ENCODE measurements around the gene ELOB.

ELOB gene

DNA sequence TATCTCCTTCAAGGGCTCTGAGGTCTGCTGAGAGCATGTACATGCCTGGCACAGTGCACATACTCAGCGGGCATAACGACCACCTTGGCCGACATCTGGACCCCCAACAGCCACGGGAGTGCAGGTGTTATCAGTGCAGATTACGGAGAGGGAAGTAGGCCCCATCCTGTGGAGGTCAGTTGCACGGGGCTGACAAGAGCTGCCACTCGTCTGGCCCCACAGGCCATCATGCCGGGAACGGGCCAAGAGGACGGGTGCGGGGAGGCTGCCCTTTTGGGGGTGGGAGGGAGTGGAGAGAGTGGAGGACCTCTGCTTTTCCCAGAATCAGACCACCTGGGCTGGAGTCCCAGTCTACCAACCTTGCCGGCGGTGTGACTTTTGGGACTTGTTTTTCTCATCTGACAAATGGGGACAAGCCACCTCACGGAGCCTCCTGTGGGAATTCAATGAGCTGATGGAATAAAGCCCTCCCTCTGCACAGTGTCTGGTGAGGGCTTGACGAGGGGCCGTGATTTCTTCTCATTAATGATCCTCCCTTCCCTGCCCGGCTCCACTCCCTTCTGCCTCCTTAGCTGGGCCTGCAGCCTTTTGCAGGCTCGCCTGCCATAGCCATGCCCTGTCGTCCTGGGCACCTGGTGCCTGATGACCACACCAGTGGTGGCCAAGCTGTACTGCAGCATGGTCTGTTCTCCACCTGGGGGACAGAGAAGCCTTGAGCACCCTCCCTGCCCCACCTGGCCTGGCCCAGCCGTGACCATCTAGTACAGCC, 5.7 kb upstream of the ELOB start:
- no peak for DNase-seq

DNA sequence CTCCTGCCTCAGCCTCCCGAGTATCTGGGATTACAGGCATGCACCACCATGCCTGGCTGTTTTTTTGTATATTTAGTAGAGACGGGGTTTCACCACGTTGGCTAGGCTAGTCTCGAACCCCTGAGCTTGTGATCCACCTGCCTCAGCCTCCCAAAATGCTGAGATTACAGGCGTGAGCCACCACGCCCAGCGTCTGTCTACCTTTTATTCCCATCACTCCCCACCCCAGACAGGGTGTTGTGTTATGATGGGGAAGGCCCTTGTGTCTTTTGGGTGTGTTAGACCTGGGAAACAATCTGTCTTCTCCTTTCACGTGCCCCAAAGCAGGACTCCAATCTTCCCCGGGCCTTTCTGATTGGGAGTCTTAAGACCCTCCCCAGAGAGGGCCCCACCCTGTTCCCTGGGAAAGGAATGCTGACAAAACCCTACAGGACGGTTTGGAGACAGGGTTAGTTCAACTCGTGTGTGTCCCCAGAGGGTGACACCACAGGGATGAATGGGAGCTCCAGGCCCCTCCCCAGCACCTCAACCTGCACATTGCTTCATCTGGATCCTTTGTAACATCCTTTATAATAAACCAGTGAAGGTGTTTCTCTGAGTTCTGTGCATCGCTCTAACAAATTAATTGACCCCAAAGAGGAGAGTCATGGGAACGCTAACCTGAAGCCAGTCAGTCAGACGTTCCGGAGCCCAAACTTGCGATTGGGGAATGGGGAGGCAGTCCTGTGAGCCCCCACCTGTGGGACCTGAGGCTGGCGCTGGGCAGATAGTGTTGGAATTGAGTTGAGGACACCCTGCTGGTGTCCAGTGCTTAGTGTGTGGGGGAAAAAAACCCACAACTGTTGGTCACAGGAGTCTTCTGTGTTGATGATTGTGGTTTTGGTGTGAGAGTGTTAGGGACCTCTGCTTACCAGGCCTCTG, 3.2 kb upstream of the ELOB start:
- DNase-seq = no peak

DNA sequence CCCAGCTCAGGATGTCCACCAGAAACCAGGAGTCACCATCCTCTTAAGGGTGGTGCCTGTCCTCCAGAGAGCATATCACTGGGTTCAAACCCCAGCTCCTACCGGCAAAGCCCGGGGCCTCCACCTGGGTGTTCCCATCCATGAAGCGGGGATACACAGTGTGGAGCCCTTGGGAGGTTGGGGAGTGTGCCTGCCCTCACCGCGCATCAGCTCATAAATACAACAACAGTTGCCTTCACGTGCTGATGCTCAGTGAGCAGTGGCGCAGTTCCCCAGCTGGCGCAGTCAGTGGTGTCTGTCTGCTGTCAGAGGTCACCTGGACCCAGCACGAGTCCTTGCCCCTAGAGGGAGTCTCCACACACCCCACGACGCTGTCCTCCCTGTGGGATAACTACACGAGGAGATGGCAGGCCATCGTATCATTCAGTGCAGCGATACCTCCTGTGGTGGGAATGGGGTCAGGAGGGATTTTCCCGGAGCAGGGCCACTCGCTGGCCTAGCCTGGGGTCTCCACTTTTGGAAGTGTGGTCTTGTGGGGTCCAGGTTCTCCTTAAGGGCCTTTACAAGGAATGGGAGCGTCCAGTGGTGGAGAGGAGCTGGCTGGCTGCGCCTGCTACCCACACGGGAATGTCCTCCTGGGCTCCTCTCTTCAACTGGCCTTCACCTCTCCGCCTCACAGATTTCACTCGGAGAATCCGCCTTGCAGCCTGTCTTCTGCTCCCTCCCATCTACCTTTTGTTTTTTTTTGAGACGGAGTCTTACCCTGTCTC, 2.3 kb upstream of the ELOB start:
- no peak for DNase-seq

DNA sequence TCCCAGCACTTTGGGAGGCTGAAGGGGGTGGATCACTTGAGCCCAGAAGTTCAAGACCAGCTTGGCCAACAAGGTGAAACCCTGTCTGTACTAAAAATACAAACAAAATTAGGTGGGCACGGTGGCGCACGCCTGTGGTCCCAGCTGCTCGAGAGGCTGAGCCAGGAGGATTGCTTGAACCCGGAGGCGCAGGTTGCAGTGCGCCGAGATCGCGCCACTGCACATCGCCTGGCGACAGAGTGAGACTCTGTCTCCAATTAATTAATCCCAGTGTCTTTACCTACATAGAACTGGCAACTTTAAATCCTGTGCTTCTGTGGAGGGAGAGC, 1.5 kb upstream of the ELOB start:
- no peak for DNase-seq

DNA sequence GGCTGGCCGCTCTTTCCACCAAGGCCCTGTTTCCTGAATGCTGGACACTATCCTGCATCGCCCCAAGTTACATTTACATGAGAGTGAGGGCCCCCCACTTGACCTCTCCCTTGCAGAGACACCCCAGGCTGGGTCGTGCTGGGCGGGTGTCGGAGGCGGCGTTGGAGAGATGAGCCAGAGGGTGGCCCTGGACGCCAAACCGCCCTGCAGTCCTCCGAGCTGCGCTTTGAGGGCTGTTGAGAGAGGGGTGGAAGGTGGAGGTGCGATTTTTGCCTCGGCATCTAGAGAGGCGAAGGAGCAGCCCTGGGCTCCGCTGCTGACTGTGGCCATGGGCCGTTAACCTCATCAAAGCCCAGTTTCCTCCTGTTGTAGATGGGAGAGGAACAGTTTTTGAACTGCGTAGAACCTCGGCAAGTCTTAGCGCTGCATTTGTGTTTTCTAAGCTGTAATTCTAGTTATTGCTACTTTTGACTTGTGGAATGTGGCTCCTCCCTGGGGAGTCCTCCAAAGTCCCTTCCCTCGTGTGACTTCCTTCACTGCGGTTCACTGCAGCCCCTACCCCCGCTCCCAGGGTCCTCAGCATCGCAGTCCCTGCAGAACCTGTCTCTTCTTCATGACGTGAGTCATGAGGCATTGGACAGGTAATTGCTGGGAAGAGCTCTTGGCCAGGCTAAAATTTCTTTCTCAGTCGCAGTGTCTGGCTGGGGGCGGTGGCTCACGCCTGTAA, 986 bp upstream of the ELOB start:
- peak; percentile 25 for DNase-seq

DNA sequence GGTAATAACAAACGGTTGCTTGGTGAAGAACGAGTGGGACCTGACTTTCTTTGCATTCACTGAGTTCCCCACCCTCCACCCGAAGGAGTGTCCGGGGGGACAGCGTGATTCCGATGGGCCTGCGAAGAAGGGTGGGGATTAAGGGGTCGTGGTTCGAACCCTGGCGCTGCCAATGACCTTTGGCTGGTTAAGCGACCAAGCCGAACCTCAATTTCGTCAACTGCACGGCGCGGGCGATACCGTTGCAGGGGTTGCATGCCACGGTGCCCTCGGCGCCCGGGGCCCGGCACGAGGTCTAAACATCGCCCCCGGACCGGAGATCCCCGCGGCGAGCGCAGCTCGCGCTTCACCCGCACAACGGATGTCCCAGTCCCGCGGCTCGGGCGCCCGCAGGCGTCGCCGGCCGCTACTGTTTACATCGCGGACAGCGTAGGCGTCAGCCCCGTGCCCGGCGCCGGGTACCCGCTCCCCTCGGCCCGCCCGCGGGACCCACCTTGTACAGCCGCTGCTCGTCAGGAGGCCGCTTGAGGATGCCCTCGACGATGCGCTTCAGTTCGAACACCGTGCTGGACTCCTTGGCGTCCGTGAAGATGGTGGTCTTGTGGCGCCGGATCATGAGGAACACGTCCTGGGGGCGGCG, 460 bp downstream of the ELOB start:
- no peak for DNase-seq

DNA sequence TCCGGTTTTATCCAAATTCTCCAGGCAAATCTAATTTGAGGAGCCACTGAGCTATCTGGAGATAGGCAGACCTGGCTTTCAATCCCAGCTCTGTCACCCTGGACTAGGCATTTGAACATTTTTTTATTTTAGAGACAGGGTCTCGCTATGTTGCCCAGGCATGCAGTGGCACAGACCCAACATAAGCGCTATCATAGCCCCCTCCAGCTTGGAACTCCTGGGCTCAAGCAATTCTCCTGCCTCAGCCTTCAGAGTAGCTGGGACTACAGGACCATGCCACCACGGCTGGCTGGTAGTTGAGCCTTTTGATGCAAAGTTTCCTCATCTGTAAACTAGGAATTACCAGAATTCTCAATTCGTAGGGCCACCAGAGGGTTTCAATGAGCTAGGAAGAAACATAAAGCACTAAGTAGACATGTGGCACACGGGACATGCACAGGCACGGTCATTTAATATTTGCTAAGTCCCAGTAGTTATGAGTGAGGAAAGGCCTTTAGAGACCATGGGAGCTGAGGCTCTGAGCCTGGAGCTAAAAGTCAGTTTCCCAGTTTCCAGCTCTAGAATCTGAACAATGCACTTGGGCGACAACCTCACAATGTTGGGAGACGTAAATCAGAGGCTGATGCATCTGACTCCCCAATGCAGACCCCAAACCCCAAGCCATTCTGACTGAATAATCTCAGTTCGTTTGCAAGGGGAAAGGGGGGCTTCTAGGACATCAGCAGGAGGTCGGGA, 1.1 kb downstream of the ELOB start:
- DNase-seq = no peak

DNA sequence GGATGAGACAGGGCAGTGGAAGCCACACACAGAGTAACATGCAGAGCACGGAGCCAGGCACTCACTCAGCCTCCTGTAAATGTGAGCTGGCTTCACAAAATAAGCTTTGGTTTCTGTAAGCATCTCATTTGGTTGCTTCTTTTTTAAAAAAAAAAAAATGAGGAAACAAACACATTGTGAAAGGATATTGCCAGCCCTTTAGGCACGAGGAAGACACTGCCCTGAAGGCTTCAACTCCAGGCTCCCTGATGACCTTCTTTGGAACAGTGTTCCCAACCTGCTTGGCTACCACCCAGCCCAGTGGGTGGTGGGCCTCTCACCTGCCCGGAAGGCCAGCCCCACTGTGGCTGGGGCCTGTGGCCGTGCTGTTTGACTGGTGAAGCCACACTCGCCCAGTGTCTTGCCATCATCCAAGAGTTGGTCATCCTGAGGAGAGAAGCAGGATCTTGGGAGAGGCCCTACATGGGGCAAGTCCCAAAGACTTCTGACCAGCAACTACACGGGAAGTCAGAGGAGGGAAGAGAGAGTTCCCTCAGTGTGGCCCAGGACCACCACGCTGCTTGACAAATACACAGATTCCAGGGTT, 1.9 kb downstream of the ELOB start:
- DNase-seq = no peak

DNA sequence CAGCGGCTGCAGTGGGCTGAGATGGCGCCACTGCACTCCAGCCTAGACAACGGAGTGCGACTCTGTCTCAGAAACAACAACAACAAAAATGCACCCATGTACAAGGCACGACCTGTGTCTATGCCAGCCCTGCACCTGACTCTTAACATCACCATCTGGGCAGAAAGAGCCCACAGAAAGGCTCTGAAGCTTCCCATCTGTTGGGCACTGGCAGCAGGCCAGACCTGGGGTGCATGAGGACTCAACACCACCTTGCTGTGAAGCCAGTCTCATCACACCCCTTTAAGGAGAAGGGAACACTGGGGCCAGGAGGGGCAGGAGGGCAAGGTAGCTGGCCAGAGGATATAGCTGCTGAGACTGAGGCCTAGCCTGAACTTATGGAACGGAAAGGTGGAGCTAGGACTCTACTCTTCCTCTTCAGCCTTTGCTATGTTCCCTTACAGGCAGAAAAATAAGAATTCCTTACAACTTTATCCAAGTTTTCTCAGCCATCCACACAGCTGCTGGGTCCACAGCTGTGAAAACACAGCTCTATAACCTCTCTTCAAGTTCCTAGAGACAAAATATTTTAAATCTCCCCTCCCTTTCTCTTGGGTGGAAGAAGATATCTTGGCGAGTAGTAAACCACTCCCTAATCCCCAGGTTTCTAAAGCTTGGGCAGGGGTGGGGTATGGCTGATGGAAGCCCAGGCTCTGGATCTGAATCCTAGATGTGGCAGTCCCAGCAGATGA, 2.8 kb downstream of the ELOB start:
- DNase-seq = no peak

DNA sequence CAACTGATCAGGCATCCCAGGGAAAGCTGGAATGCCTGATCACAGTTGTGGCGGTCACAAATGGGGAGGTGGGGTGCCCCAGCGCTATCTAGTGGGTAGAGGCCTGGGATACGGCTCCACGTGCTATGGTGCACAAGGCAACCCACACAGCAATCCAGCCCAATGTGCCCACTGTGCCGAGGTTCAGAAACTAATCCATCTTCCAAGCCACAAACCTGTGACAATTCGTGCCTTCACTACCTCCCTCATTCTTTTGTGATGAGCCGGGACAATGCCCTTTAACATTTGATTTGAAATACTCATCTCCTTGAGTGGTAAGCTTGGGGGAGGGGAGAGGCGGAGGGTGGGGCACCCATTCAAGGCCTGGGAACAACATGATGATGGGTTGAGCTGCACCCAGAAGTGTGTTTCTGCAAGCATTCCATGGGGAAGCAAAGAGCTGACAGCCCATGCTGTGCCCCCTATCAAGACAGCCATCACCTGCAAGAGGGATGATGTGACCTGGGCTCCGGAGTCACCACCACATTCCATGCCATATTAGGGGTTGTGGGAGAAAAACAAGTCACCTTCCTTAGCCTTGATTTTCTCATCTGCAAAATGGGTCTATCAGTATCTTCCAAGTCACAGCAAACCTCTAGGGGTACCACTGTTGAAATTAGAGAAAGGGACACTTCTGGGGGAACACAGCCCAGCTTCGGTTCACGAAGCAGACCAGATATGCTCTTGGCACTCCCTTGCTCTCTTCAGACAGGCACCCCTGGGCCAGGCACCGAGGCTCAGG, 3.7 kb downstream of the ELOB start:
- DNase-seq = no peak

DNA sequence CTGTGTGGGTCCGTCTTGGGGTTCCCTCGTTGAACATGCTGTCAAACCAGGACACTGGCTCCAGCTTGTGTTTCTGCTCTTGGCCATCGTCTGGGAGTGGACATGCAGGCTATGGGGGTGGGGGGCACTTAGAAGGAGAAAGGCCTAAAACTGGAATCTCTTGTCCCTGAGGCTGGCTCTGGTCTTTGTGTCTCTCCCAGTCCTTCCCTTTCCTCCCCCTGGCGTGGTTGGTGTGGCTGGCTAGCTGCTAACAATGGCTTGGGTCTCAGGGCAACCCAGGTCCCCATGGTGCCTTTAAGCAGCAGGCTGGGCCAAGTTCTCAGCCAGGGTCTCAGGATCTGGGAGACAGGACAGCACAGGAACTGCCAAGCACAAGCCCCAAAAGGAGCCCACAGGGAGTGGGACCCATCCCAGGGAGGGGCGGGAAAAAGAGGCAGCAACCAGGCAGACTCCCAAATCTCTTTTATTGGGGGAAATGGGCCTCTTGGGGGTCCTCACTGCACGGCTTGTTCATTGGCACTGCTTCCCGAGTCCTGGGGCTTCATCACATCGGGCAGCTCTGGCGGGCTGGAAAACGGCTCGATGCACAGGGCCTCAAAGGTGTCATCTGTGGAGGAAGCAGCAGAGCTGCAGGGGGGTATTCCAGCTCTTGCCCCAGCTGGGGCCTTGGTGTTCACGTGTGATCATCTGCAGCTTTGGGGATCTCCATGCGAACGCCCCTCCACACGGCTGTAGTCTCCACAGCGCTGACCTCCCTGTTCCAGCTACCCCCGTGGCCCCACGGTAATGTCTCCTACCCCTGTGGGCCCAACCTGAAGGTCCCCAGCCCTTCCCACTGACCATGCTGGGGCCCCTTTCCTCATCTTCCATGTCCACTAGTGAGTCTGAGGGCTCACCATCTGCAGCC, 5.3 kb downstream of the ELOB start:
- no peak for DNase-seq

DNA sequence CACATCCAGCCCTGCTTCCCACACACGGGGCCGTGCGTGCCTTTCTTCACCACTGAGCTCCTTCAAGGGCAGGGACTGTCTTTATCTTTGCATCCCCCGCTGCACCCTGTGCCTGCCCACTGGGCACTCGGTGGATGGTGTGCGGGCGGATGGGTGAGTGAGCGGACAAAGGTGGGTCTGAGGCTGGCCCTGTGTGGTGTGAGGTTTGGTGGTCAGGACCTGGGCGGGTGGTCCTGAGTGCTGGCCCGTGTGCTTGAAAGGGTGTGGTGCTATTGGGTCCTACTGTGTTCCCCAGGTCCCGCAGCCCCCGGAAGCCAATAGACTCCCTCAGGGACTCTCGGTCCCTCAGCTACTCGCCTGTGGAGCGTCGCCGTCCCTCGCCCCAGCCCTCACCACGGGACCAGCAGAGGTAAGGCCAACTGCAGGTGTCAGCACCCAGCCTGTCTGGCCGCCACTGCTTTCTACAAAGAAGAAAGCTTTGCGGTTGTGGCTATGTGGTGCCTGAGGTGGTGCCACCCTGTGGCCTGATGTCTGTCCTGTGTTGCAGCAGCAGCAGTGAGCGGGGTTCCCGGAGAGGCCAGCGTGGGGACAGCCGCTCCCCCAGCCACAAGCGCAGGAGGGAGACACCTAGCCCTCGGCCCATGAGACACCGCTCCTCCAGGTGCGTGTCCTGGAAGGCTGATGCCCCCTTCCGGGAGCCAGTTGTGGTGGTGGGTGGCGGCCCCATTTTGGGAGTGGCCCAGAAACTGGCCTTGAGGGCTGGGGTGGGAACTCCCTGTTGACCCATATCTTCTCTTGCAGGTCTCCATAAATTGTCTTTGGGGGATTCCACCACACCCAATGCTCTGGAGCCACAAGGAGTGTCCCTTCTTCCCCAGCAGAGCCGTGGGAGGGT, 6.8 kb downstream of the ELOB start:
- no peak for DNase-seq

DNA sequence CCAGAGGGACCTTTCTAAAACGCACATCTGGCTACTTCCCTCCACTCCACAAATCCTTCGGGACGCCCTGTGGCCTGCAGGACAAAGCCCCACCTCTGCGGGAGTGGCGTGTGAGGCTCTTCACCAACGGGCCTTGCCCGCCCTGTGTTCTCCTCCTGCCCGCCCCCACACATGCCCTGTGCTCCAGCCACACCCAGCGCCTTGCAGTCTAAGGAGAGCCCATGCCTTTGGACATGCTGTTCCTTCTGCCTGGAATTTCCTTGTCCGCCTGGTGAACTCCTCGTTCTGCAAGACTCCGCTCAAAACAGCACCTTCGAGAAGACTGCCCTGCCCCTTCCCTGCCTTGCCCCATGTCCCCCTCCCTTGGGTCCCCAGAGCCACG, 7.4 kb downstream of the ELOB start:
- DNase-seq = no peak

DNA sequence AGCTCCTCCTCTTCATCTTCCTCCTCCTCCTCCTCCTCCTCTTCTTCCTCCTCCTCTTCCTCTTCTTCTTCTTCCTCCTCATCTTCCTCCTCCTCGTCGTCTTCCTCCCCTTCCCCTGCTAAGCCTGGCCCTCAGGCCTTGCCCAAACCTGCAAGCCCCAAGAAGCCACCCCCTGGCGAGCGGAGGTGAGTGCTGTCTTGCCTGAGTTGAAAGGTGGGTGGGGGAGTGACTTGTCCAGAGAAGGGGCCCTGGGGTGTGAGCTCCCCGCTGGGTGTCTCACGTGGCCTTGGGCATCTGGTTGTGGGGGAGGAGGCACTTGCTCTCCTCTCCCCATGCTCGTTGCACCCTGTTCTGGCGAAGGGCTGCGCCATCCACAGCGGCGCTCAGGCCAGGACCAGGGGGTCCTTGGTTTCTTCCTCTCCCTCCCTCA, 8.0 kb downstream of the ELOB start:
- DNase-seq = no peak

DNA sequence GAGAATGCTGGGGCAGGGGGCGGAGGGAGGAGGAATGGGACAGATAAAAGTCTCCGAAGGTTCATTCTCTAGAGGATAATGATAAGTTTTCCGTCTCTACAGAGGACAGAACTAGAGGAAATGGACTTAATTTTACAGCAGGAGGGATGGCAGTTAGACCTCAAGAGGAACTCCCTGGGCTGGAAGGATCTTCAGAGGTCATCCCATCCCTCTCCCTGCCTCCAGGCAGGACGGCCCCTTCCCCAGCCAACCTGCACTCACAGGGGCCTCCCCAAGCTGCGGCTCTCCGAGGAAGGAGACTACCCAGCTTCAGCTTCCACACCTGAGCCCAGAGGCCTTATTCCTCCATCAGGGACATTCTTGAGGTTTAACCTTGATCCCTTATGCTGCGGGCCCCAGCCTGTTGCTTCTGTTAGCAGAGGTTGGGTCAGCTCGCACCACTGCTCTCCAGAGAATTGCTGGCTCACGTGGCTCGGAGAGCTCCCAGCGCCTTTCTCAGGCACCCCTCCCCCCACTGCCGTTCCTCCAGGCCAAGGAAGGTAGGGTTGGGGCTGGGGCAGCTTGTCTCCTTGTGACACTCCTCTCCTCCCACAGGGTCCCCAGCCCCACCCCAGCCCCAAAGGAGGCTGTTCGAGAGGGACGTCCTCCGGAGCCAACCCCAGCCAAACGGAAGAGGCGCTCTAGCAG, 8.5 kb downstream of the ELOB start:
- no peak for DNase-seq

DNA sequence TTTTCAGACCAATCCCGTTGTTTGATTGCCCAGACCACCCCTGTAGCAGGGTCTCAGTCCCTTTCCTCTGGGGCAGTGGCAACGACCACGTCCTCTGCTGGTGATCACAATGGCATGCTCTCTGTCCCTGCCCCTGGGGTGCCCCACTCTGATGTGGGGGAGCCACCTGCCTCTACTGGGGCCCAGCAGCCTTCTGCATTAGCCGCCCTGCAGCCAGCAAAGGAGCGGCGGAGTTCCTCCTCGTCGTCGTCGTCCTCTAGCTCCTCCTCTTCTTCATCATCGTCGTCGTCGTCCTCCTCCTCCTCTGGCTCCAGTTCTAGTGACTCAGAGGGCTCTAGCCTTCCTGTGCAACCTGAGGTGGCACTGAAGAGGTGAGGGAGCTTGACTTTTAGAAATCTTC, 9.2 kb downstream of the ELOB start:
- no peak for DNase-seq

All from T-helper 9 cell (primary cell).